ENCODE results near the gene MIOS. TPM values are rescaled to one million over a fixed set of nuclear protein-coding genes. Genes with fewer than 3 reads are reported as not detected.

The MIOS gene
- total RNA-seq: 19.5 and 30.1 TPM in 2 replicates

GRCh38 chr7:7566651-7567611, at the start of gene MIOS:
TSS of gene MIOS (plus strand) at chr7:7566884. CDS start at chr7:7572476, 5,592 bp downstream.

GRCh38 chr7:7535691-7536090, 31.0 kb upstream of the MIOS start, which contains the start of gene COL28A1:
TSS of gene COL28A1 (minus strand) at chr7:7535873. CDS start at chr7:7532875, 2,998 bp downstream.

GRCh38 chr7:7640221-7641128, 73.8 kb downstream of the MIOS start, which contains the start of gene UMAD1:
TSS of gene UMAD1 (plus strand) at chr7:7640752. CDS start at chr7:7673372, 32,620 bp downstream.

Other genes starting within 250 kb of the MIOS start
- gene COL28A1, start 31.0 kb upstream of the MIOS start, total RNA-seq: not detected in 2 replicates
- gene UMAD1, start 73.9 kb downstream of the MIOS start, total RNA-seq: 5.8 and 8.3 TPM in 2 replicates
- 40.5 and 56.9 TPM in 2 replicates for gene RPA3, start 151.7 kb downstream of the MIOS start, total RNA-seq